ENCODE measurements around the gene ASPDH.
A peak's percentile ranks its signal among the peaks of the same experiment; 100 is the strongest.

The ASPDH gene

DNA sequence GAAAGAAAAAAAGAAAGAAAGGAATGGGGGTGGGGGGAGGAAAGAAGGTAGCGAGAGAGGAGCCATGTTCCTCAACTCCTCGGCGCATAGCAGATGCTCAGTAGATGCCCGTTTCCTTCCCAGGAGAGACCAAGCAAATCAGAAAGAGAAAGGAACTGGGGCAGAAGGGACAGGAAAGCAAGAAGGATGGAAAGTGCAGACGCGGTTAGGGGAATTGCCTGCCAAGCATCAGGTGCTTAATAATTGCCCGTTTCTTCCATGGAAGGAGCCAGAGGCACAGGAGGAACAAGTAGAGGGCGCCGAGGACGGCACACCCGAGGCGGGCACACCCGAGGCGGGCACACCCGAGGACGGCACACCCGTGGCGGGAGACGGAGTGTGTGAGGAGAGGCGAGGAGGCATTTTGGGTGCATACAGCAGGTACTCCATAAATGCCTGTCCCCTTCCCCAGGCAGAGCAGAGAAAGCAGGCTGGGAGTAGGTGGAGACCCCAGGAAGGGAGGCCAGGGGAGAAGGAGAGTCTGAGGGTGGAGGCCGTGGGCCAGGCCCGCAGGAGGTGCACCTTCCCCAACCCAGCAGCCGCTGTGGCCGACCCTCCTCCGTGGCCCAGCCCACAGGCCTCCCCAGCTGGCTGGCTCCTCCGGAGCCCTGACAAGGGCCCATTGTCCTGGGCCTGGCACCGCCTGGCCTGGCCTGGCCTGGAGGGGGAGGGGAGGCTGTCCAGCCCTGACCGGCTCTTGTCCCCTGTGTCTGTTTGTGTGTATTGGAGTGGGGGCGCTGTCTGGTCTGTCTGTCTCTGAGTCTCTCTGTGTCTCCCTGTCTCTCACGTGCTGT lies 17.3 kb downstream of the ASPDH start:
- DNase-seq (ENCODE audit: low read depth in 2 of 2): no peak

DNA sequence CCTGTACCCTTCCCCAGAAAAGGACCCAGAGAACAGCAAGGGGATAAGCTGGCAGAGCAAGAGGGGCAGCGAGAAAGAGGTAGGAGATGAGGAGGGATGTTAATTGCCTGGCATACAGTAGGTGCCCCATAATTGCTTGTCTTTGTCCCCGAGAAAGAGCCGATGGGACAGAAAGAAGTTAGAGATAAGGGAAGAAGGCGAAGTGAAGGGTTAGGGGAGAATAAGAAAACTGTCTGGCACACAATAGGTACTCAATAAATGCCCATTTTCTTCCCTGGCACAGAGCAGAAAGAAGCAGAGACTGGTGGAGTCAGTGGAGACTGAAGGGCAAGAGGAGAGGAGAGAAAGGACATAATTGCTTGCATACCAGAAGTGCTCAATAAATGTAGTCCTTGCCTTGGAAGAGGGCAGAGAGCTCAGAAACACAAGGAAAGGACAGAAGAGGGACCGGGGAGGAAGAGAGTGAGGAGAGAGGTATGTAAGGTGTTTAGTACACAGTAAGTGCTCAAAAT lies 18.6 kb downstream of the ASPDH start:
- DNase-seq (ENCODE audit: low read depth in 2 of 2): no peak

DNA sequence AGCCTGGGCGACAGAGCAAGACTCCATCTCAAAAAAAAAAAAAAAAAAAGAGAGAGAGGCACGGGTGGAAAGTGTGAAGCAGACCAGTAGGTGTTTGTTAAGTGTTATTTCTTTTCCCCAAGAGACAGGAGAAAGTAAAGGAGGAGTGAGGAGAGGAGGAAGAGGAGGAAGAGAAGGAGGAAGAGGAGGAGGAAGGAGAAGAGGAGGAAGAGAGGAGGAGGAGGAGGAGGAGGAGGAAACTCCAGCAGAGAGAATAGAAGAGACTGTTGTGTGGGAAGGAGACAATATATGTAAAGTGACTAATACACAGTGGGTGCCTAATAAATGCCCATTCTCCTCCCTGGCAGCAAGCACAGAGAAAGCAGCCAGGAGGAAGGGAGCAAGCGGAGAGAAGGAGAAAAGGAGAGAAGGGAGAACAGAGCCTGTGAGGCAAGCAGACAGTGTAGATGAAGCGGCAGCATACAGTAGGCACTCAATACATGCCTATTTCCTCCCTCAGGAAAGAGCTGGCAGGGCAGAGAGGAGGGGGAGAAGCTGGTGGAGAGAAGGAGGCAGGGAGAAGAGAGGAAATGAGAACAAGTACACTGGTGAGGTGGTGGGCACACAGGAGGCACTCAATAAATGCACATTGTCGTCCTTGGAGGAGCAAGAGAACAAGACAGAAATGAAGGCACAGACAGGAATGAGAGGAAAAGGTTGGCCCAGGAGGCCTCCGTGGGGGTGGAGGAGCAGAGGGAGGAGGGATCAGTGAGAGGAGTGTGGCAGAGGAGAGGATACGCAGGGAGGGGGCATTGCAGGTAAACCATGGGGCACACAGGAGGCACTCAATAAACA lies 19.3 kb downstream of the ASPDH start:
- no peak for DNase-seq (ENCODE audit: low read depth in 2 of 2)

DNA sequence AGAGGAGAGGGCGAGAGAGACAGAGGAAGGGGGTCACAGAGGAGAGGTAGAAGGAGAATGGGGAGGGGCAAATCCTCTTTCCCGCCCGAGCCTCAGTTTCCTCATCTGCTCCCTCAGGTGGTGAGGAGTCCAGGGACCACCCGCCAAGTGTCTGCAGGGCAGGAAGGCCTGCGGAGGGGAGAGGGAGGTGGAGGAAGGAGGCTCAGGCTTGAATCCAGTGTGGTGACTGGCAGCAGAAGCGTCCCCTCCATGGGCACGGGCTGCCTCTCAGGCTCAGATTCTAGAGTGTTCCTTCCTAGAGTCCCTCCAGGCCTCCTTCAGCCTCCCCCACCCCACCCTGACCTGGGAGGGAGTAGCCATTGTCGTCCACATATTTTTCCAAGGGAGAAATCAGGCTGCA lies 20.5 kb downstream of the ASPDH start:
- no peak for DNase-seq (ENCODE audit: low read depth in 2 of 2)

DNA sequence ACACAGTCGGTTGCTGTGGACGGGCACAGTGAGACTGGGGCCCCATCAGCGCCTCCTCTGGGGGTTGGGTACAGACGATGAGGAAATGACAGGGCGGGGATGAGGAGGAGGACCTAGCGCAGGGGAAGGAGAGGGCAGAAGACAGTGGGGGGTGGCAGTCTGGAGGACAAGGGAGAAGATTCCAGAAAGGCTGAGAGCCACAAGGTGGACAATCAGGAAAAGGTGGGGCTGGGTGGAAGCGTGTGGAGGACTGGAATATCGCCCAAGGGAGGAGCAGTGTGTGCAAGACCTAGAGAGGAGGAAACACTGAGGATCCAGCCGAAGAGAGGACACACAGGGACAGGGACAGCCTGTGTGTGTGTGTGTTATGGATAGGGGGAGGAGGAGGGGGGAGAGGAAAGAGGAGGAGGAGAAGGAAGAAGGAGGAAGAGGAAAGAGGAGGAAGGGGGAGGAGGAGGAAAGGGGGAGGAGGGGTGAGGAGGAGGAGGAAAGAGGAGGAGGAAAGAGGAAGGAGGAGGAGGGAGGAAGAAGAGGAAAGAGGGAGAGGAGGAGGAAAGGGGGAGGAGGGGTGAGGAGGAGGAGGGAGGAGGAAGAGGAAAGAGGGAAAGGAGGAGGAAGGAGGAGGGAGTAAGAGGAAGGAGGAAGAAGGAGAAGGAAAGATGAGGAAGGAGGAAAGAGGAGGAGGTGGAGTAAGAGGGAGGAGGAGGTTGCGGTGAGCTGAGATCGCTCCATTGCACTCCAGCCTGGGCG lies 21.2 kb downstream of the ASPDH start:
- DNase-seq (ENCODE audit: low read depth in 2 of 2): no peak

DNA sequence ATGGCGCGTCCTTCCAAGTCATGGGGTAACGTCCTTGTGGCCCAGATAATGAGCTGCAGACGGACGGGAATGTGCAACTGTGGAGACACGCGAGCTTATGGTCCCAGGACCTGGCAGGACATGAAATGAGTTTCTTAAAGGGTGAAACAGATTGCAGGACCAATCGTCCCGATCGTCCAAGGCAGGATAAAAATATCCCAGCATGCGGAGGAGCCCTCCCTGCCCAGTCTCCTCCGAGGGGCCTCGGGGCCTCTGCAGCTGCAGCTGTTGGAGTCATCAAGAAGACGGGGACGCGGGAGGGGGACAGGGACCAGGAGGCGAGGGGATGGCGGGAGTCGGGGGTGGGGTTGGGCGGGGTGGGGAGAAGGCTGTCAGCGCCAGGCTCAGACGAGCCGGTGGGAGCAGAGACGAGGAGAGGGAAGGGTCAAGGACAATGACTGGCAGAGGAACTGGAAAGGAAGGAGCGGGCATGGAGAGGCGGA lies 22.7 kb downstream of the ASPDH start:
- no peak for DNase-seq (ENCODE audit: low read depth in 2 of 2)

DNA sequence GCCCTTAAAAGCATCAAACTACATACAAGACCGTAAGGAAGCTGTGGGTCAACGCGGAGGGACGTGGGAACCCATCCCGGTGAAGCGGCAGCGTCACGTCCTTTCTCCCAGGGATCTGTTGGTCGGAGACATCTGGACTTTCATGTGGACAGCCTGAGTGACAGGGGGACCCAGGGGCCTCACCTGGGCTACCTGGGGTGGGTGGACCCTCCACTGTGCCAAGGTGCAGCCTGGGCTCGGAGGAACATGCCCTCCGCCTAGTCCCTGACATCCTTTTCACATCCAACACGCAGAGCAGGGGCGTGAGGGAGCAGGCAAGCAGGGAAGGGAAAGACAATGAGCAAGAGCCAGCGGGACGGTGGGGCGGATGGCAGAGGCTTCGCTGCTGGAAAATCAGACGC lies 23.3 kb downstream of the ASPDH start:
- DNase-seq (ENCODE audit: low read depth in 2 of 2): no peak

DNA sequence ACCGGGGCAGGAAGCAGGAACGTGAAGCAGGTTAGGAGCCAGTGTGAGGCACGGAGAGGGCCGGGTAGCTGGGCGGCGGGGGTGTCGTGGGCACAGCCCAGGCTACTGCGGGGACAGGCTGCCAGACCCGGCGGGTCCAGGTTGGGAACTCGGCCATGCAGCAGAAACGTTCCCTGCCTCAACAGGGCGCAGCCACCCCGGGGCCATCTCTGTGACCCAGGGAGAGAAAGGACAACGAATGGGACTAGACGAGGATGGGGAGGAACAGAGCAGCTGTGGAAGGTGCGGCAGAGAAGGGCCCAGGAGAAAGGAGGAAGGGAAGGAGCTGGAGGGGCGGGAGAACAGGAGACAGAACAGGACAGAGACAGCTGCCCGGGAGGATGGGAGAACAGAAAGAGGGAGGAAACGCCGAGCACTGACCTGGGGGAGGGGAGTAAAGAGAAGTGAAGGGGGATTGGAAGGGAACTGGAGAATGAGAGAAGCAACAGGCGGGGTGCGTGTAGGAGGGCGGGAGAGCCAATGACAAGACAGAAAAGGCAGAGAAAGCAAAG lies 24.2 kb downstream of the ASPDH start:
- DNase-seq (ENCODE audit: low read depth in 2 of 2): no peak

DNA sequence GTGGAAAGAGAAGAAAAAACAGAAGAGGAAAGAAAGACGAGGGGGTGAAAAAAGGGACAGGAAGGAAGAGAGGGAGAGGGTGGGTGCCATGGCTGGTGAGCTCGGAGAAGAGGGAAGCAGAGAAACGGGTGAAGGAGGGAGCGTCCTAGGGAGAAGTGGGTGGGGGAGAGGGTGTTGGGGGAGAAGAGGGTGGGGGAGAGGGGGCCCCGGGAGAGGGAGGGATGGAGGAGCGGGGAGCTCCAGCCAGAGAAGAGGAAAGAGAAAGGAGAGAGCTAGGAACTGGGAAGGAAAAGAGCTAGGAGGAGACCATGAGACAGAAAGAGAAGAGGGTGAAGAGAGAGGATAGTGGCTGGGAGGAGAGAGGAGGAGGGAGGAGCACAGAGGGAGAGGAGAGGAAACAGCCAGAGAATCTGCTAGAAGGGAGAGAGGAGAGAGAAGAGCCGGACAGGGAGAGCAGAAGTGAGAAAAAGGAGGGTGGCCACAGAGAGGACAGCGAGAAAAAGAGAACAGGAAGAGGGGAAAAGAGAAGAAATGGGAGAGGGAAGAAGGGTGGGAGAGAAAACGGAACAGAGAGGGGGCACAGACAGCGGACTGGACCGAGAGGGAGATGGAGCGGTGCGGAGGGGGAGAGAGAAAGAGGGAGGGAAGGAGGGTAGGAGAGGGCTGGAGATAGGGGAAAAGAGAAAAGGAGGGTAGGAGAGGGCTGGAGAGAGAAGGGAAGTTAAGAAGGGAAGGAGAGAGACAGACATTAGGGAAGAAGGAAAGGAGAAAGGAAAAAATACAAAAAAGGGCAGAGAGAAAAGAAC lies 25.1 kb downstream of the ASPDH start:
- DNase-seq (ENCODE audit: low read depth in 2 of 2): no peak

DNA sequence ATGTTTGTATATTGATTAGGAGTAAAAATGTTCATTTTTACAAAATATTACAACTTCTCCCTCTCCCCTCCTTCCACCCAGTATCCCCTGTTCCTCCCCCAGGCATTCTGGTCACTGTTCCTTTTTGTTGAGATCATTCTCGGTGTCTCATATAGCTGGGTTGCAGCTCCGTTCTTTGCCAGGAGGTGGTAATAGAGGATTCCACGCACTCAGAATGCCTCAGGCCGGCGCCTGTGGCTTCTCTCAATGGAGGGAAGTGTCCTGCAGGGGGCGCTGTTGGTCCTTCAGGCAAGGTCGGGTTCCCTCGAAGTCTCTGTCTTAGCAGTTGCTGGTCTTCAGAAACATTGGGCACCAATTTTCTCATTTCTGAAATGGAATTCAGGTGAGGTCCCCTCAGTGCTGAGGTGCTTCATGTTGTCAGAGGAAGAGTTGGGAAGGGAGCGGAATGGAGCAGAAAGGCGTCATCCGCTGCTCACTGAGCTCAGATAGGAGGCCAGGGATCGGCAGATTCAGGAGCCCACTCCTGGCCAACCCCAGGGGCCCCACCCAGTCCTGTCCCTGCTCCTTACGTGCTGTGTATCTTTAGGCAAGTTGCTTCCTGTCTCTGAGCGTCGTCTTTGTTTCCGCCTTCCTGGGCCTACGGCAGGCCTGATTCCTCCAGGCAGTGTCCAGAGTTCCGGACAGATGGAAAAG lies 26.7 kb downstream of the ASPDH start:
- peak in 1 of 2 donors; percentile 17 for DNase-seq (ENCODE audit: low read depth in 2 of 2)

DNA sequence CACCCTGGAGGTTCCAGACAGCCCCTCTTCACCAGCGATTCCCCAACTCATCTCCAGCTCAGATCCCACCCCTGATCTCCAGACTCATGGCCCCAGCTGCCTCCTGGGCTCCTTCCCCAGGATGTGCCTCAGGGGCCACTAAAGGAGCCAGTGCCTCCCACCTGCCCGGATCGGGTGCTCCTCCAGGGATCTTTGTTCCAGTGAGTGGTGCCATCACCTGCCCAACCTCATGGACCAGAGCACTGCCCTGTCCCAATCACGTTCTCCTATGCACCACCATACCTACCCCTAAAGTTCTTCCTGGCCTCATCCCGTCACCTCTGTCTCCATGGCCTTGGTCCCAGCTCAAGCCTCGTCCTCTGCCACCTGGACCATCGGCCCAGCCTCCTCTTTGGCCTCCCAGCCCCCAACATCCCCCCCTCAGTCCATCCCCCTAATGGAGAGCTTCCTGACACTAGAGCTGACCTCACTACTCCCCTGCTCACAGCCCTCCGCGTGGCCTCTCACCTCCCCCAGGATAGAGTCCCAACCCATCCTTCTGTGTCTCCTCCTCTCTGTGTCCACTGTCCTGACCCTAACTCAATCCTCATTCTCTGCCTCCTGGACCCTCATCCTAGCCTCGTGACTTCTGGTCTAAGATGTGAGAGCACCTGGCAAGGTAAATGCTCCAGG lies 28.3 kb downstream of the ASPDH start:
- no peak for DNase-seq (ENCODE audit: low read depth in 2 of 2)

DNA sequence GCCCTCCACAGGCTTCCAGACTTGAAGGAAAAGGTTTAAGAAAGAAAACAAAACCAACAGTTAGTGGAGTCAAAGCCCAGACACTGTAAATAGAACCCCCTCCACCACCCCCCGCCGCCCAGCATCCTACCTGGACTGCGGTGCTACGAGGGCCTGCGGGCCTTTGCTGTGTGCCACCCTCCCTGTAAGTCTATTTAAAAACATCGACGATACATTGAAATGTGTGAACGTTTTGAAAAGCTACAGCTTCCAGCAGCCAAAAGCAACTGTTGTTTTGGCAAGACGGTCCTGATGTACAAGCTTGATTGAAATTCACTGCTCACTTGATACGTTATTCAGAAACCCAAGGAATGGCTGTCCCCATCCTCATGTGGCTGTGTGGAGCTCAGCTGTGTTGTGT lies 30.8 kb downstream of the ASPDH start:
- DNase-seq (ENCODE audit: low read depth in 2 of 2): no peak

DNA sequence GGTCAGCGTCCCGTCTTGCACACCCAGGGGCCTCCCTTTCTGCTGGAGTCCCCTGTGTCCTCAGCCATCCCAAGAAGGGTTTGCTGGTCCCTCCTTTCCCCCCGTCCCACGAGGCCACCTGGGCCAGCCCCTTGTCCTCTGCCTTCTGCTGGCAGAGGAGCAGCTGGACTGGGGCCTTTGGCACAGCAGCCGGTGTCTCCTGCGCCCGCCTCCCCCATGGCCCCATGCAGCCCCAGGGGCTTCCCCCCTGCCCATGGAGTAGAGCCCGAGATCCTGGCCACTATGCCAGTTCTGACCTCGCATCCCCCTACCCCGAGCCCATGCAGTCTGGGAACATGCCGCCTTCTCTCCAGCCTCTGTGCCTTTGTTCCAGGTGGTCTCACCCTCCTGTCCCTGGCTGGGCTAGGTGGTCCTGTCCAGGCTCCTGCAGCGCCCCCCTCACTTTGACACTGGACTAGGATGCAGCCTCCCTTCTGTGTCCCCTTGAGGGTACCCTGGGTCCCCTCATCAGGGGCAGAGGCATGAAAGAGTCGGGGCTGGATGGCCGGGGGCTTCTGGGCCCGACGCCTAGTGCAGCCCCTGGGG lies 31.4 kb downstream of the ASPDH start:
- DNase-seq (ENCODE audit: low read depth in 2 of 2): no peak

DNA sequence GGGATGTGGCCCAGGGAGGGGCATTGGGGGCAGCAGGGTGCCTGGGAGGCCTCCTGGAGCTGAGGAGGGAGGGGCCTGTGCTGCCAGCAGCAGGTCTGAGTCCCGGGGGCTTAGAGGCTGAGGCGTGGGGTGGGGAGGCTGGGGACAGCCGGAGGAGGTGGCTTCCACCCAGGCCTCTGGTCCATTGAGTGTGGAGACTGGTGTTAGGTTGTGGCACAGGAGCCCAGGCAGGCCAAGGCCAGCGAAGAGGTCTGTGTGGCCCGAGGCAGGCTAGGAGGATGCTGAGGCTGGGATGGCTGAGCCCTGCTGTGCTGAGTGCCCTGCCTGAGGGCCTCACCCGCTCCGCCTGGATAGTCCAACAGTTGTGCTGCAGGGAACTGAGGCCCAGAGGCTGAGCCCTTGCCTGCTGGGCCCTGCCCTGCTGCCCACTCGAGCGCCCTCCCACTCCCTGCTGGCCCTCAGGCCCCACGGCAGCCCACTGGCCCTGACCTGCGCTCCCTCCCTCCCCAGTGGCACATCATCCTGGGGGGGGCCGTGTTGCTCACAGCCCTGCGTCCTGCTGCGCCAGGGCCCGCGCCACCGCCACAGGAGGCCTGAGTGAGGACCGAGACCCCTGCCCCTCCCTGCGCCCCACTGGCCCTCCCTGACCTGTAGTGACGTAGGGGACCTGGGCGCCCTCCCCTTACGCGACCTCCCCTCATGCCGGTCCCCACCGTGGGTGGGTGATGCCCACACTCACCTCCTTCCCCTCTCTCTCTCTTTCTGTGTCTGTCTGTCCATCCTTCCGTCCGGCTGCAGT lies 32.2 kb downstream of the ASPDH start:
- DNase-seq (ENCODE audit: low read depth in 2 of 2): no peak

DNA sequence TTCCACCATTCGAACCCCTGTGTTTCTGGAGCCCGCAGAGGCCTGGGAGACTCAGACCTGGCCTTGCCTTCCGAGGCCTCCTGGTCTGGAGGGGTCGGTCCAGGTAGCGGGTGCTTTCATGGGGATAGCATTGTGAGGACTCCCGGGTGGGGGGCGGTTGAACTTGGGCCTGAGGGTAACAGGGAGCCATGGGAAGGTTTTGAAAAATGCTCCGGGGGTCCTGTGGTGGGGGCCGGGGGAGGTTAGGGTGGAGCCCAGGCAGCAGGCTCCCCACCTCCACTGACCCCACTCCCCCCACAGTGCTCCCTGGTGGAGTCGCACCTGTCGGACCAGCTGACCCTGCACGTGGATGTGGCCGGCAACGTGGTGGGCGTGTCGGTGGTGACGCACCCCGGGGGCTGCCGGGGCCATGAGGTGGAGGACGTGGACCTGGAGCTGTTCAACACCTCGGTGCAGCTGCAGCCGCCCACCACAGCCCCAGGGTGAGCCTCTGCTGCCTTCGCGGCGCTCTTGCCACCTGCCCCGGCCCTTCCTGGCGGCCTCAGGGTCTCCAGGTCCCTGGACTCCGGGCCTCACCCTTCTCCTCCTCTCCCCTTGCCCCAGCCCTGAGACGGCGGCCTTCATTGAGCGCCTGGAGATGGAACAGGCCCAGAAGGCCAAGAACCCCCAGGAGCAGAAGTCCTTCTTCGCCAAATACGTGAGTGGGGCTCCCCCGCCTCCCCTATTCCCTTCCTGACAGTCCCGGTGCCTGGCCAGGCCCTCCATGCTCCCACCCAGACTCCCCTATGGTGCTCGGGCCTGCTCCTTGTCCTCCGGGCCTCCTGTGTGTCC lies 33.2 kb downstream of the ASPDH start:
- DNase-seq (ENCODE audit: low read depth in 2 of 2): no peak

DNA sequence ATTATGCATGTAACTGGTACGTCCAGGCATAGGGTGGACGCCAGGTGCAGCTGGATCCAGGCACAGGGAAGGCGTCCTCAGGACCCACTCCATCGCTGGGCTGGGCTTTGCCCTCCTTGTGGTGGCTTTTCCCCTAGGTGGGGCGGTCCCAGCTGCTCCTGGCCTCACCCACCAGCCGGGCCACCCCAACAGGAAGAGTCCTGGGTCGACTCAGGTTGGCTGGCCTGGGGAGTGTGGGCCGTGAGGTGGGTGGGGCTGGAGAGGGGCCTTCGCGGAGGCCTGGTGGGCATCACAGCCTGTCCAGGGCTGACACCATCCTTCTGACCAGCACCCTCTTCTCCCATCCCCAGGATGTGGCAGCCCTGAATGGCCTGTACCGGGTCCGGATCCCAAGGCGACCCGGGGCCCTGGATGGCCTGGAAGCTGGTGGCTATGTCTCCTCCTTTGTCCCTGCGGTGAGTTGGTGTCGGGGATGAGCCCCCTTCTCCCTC lies 33.9 kb downstream of the ASPDH start:
- no peak for DNase-seq (ENCODE audit: low read depth in 2 of 2)

Data from stimulated activated CD8-positive, alpha-beta memory T cell treated with anti-CD3 and anti-CD28 coated beads, Interleukin-2, amount 100 ng/mL, for 1 hour (primary cell).